Measurements from ENCODE around the gene REXO4. TPM values are rescaled to one million over a fixed set of nuclear protein-coding genes. Genes with fewer than 3 reads are reported as not detected.

REXO4 gene
- total and polyA plus RNA-seq, 2 of the 4 experiments (the other 2 are of a cell fraction), result 16.1 to 21.8 TPM

- no TSS peak for BruUV-seq (replicated peaks)
- Histone ChIP-seq H2AK9ac (replicated peaks; ENCODE audit: low read depth, low read length, poor library complexity) (no peak overlapping the region), H3K36me3 (ENCODE audit: control insufficient read depth, insufficient read depth, low read length) (no peaks in the 10 kb centered on the region), H4K20me1 (ENCODE audit: insufficient read depth, low read length) (no peaks in the 10 kb centered on the region; the same call in 1 of the 2 replicates), H4K5ac (ENCODE audit: low read depth, low read length) (no peak overlapping the region), H2BK120ac (ENCODE audit: low read depth, low read length) (no peak overlapping the region), H4K91ac (ENCODE audit: insufficient read depth, low read depth, low read length) (no peak overlapping the region), H3K4me2 (ENCODE audit: low read depth, low read length) (no peak overlapping the region), H3K4me1 (ENCODE audit: control insufficient read depth, insufficient read depth, low read length) (no peaks in the 10 kb centered on the region), H3K9ac (ENCODE audit: low read depth, low read length) (no peak overlapping the region), H2BK5ac (ENCODE audit: low read depth, low read length, poor library complexity, severe bottlenecking) (no peak overlapping the region), H4K8ac (ENCODE audit: low read depth in 2 of 2, low read length in 2 of 2) (no peak overlapping the region), H3K27ac (ENCODE audit: insufficient read depth, low read length) (no peak overlapping the region), H3K56ac (ENCODE audit: extremely low read depth, insufficient read depth, low read length) (no peak overlapping the region), H3K18ac (ENCODE audit: low read depth, low read length) (no peak overlapping the region), H3K9me1 (ENCODE audit: insufficient read depth, low read length) (no peaks in the 10 kb centered on the region), H3K4me3 (ENCODE audit: insufficient read depth, low read depth, low read length) (no peak overlapping the region), H3K79me1 (ENCODE audit: low read depth in 1 of 2, low read length in 2 of 2) (no peaks in the 10 kb centered on the region), H3K9me3 (ENCODE audit: control insufficient read depth, insufficient read depth, low read length) (no peaks in the 10 kb centered on the region), H3K23ac (ENCODE audit: low read depth, low read length) (no peak overlapping the region), H3K27me3 (ENCODE audit: control insufficient read depth, insufficient read depth, low read length) (peaks cover 5% of the 10 kb centered on the region; the same call in 1 of the 2 replicates), H3K14ac (replicated peaks; ENCODE audit: low read depth, low read length) (no peak overlapping the region), H2AFZ (replicated peaks; ENCODE audit: low read length, poor library complexity) (no peak overlapping the region), H3K4ac (ENCODE audit: low read depth, low read length) (no peak overlapping the region), H2AK5ac (ENCODE audit: low read depth, low read length) (no peak overlapping the region), H2BK15ac (ENCODE audit: low read depth, low read length) (no peak overlapping the region), H2BK20ac (ENCODE audit: low read depth, low read length) (no peak overlapping the region)
- POLR2A ChIA-PET (ENCODE audit: unreplicated experiment), result no interaction called here
- DNase-seq (no peak), ATAC-seq (ENCODE audit: low read depth) (no peak)
- CTCF ChIA-PET, result no interaction called here
- 62% methylated on average over 4 of the region's 13 CpGs; no CpG with 5 or more reads in 1 of the 2 experiments for WGBS, 2 experiments (ENCODE audit: extremely low coverage in 2 of 2, insufficient read length in 1 of 2)
- intact Hi-C loops (cut with micrococcal nuclease) (no loop called here), dilution Hi-C loops (cut with HindIII; ENCODE audit: low sequenced_read_pairs, unreplicated experiment) (no loop called here), in situ Hi-C loops (cut with MboI; ENCODE audit: low sequenced_read_pairs) (no loop called here)
- no peak for TF ChIP-seq CTCF (conservative IDR thresholded peaks at IDR 0.05; ENCODE audit: low read depth, low read length)
- TF ChIP-seq CEBPB (IDR thresholded peaks at IDR 0.05; ENCODE audit: low read depth, low read length), result no peak
- no peak for TF ChIP-seq POLR2A (IDR thresholded peaks at IDR 0.05; ENCODE audit: low read depth, low read length)
- TF ChIP-seq RFX5 (IDR thresholded peaks at IDR 0.05; ENCODE audit: low read depth, low read length), result no peak
- no peak for TF ChIP-seq MAFK (IDR thresholded peaks at IDR 0.05; ENCODE audit: low read depth, low read length)
- TF ChIP-seq NFE2L2 (IDR thresholded peaks at IDR 0.05; ENCODE audit: low read depth, low read length), result no peak
- no peak for TF ChIP-seq FOS (IDR thresholded peaks at IDR 0.05; ENCODE audit: low read depth, low read length)
- TF ChIP-seq MXI1 (IDR thresholded peaks at IDR 0.05; ENCODE audit: borderline replicate concordance, low read depth, low read length), result no peak
- no peak for TF ChIP-seq SMC3 (IDR thresholded peaks at IDR 0.05; ENCODE audit: low read depth, low read length)
- TF ChIP-seq USF2 (IDR thresholded peaks at IDR 0.05; ENCODE audit: low read depth, low read length), result no peak
These were observed 31.5 kb downstream of the REXO4 start for GRCh38 chr9:133386338-133386737.
